Mesendoderm (in vitro differentiated cells): ENCODE measurements around the gene TBCB.

Experiments
- DNase-seq: peaks from one replicate; pipeline ENCODE4 v3.0.0; 2013
- H2AK5ac ChIP-seq: 2 replicates; pipeline ENCODE4 v1.6.1; 2013; ENCODE audit warnings: low read length, inconsistent platforms
- H2BK120ac ChIP-seq: 2 replicates; pipeline ENCODE4 v1.6.1; 2013; ENCODE audit warnings: low read depth, mild to moderate bottlenecking, low read length, moderate library complexity, mixed read lengths
- H2BK15ac ChIP-seq: replicated peaks from 2 replicates; pipeline ENCODE4 v1.6.1; 2013; ENCODE audit warnings: low read depth, mild to moderate bottlenecking, moderate library complexity
- H2BK5ac ChIP-seq: 2 replicates; pipeline ENCODE4 v1.6.1; 2013; ENCODE audit warnings: low read length, inconsistent platforms
- H3K18ac ChIP-seq: 2 replicates; pipeline ENCODE4 v1.6.1; 2013; ENCODE audit warnings: mild to moderate bottlenecking, low read length, mixed read lengths
- H3K23ac ChIP-seq: one replicate; pipeline ENCODE4 v1.6.1; 2013; ENCODE audit warnings: low read length
- H3K27ac ChIP-seq: 2 replicates; pipeline ENCODE4 v1.5.1; 2013; ENCODE audit warnings: low read depth, mild to moderate bottlenecking, inconsistent platforms, low read length, moderate library complexity
- H3K27me3 ChIP-seq: 2 replicates; pipeline ENCODE4 v1.6.1; 2013; ENCODE audit warnings: low read length, control low read depth, mild to moderate bottlenecking, inconsistent platforms; ENCODE audit not compliant: insufficient read depth, poor library complexity
- H3K36me3 ChIP-seq: 2 replicates; pipeline ENCODE4 v1.6.1; 2013; ENCODE audit warnings: low read length, inconsistent platforms; ENCODE audit not compliant: control insufficient read depth, insufficient read depth
- H3K4ac ChIP-seq: one replicate; pipeline ENCODE4 v1.6.1; 2013; ENCODE audit warnings: low read depth, mild to moderate bottlenecking, low read length, moderate library complexity
- H3K4me1 ChIP-seq: 2 replicates; pipeline ENCODE4 v1.6.1; 2013; ENCODE audit warnings: low read depth, low read length, inconsistent platforms; ENCODE audit not compliant: control insufficient read depth
- H3K4me2 ChIP-seq: 2 replicates; pipeline ENCODE4 v1.6.1; 2013; ENCODE audit warnings: low read length
- H3K4me3 ChIP-seq: 2 replicates; pipeline ENCODE4 v1.5.1; 2013; ENCODE audit warnings: mild to moderate bottlenecking, low read length
- H3K56ac ChIP-seq: one replicate; pipeline ENCODE4 v1.6.1; 2013; ENCODE audit warnings: low read length
- H3K79me1 ChIP-seq: 2 replicates; pipeline ENCODE4 v1.6.1; 2013; ENCODE audit warnings: low read length, inconsistent platforms
- H3K79me2 ChIP-seq: 2 replicates; pipeline ENCODE4 v1.6.1; 2013; ENCODE audit warnings: mild to moderate bottlenecking, low read length; ENCODE audit not compliant: control insufficient read depth, insufficient read depth
- H3K9ac ChIP-seq: 2 replicates; pipeline ENCODE4 v1.6.1; 2013; ENCODE audit warnings: low read length, inconsistent platforms
- H4K5ac ChIP-seq: one replicate; pipeline ENCODE4 v1.6.1; 2013; ENCODE audit warnings: low read length
- H4K8ac ChIP-seq: one replicate; pipeline ENCODE4 v1.6.1; 2013; ENCODE audit warnings: low read depth, mild to moderate bottlenecking, control low read depth, low read length, moderate library complexity
- WGBS: extraction: QIAGEN DNeasy Blood & Tissue Kit; methylation state at CpG from one replicate; pipeline ENCODE4 v1.1.7; 2013; ENCODE audit warnings: low lambda C conversion rate, missing lambda C conversion rate; ENCODE audit not compliant: insufficient coverage; ENCODE audit errors: extremely low coverage; 5-methylcytosine and 5-hydroxymethylcytosine counted together

TBCB gene

GRCh38 chr19:36151144-36152018 is 36.1 kb downstream of the TBCB start:
- Histone ChIP-seq H3K23ac (no peak overlapping the region), H3K27ac (no peak overlapping the region), H3K4ac (no peak overlapping the region), H3K4me2 (no peak overlapping the region), H3K9ac (no peak overlapping the region), H2BK120ac (no peak overlapping the region), H3K18ac (no peak overlapping the region), H3K4me3 (no peak overlapping the region), H3K79me2 (no peaks in the 10 kb centered on the region), H4K5ac (no peak overlapping the region), H2BK15ac (no peak overlapping the region), H2AK5ac (no peak overlapping the region), H3K36me3 (peaks cover 6% of the 10 kb centered on the region), H3K4me1 (no peaks in the 10 kb centered on the region), H4K8ac (no peak overlapping the region), H3K27me3 (no peaks in the 10 kb centered on the region), H3K79me1 (no peaks in the 10 kb centered on the region), H3K56ac (no peak overlapping the region), H2BK5ac (no peak overlapping the region)
- no CpG with 5 or more reads among the region's 47 CpGs for WGBS
- DNase-seq, result peak; percentile 34

- H2BK15ac ChIP-seq, result no peak overlapping the region
- H4K5ac ChIP-seq, result no peak overlapping the region
- H3K4ac ChIP-seq, result no peak overlapping the region
- no CpG with 5 or more reads among the region's 16 CpGs for WGBS
- H3K36me3 ChIP-seq, result peaks cover 4% of the 10 kb centered on the region
- no peaks in the 10 kb centered on the region for H3K4me1 ChIP-seq
- H2BK5ac ChIP-seq, result no peak overlapping the region
- H4K8ac ChIP-seq, result no peak overlapping the region
- H3K56ac ChIP-seq, result no peak overlapping the region
- no peak overlapping the region for H3K18ac ChIP-seq
- H3K27me3 ChIP-seq, result no peaks in the 10 kb centered on the region
- no peak overlapping the region for H2BK120ac ChIP-seq
- H3K4me3 ChIP-seq, result no peak overlapping the region
- H3K4me2 ChIP-seq, result no peak overlapping the region
- H3K79me2 ChIP-seq, result no peaks in the 10 kb centered on the region
- H3K23ac ChIP-seq, result no peak overlapping the region
- no peaks in the 10 kb centered on the region for H3K79me1 ChIP-seq
- H3K27ac ChIP-seq, result no peak overlapping the region
- no peak overlapping the region for H3K9ac ChIP-seq
- H2AK5ac ChIP-seq, result no peak overlapping the region
- no peak for DNase-seq
Measured at GRCh38 chr19:36152019-36152351, 36.7 kb downstream of the TBCB start.

GRCh38 chr19:36152352-36153091 is 37.3 kb downstream of the TBCB start, which contains the start of gene COX7A1:
COX7A1 (minus strand) TSS chr19:36152447; CDS start chr19:36152407, 40 bp downstream.
- Histone ChIP-seq H3K4me1 (no peaks in the 10 kb centered on the region), H3K4me3 (no peak within 1 kb of the TSS), H2AK5ac (no peak within 1 kb of the TSS), H3K36me3 (peaks cover 4% of the 10 kb centered on the region), H2BK5ac (no peak within 1 kb of the TSS), H3K18ac (no peak within 1 kb of the TSS), H3K79me1 (no peaks in the 10 kb centered on the region), H4K5ac (no peak within 1 kb of the TSS), H4K8ac (no peak within 1 kb of the TSS), H2BK120ac (no peak within 1 kb of the TSS), H2BK15ac (no peak within 1 kb of the TSS), H3K27me3 (no peaks in the 10 kb centered on the region), H3K23ac (no peak within 1 kb of the TSS), H3K56ac (no peak within 1 kb of the TSS), H3K4me2 (no peak within 1 kb of the TSS), H3K27ac (no peak within 1 kb of the TSS), H3K79me2 (no peaks in the 10 kb centered on the region), H3K9ac (no peak within 1 kb of the TSS), H3K4ac (no peak within 1 kb of the TSS)
- no peak for DNase-seq
- no CpG with 5 or more reads among the region's 40 CpGs for WGBS

GRCh38 chr19:36153126-36153525 is 37.9 kb downstream of the TBCB start:
- Histone ChIP-seq H2AK5ac (no peak overlapping the region), H3K79me1 (no peaks in the 10 kb centered on the region), H3K27me3 (no peaks in the 10 kb centered on the region), H3K36me3 (peaks cover 4% of the 10 kb centered on the region), H4K8ac (no peak overlapping the region), H2BK5ac (no peak overlapping the region), H3K4ac (no peak overlapping the region), H2BK15ac (no peak overlapping the region), H3K56ac (no peak overlapping the region), H3K18ac (no peak overlapping the region), H3K4me2 (no peak overlapping the region), H3K4me1 (no peaks in the 10 kb centered on the region), H3K23ac (no peak overlapping the region), H3K4me3 (no peak overlapping the region), H3K27ac (no peak overlapping the region), H3K9ac (no peak overlapping the region), H3K79me2 (no peaks in the 10 kb centered on the region), H2BK120ac (no peak overlapping the region), H4K5ac (no peak overlapping the region)
- WGBS, result no CpG with 5 or more reads among the region's 10 CpGs
- DNase-seq, result no peak

GRCh38 chr19:36160821-36161596 is 45.7 kb downstream of the TBCB start:
- peak; percentile 51 for DNase-seq
- H3K4ac ChIP-seq, result no peak overlapping the region
- peak overlapping the region; percentile 85 for H3K56ac ChIP-seq
- H3K27me3 ChIP-seq, result no peaks in the 10 kb centered on the region
- H3K79me2 ChIP-seq, result no peaks in the 10 kb centered on the region
- no peak overlapping the region for H3K4me3 ChIP-seq
- no peaks in the 10 kb centered on the region for H3K36me3 ChIP-seq
- H3K27ac ChIP-seq, result peak overlapping the region; percentile 68
- peak overlapping the region; percentile 2 for H2BK5ac ChIP-seq
- H3K79me1 ChIP-seq, result no peaks in the 10 kb centered on the region
- H2BK120ac ChIP-seq, result no peak overlapping the region
- H2AK5ac ChIP-seq, result peak overlapping the region; percentile 96
- H3K18ac ChIP-seq, result peak overlapping the region; percentile 65
- H3K4me2 ChIP-seq, result no peak overlapping the region
- H3K4me1 ChIP-seq, result peaks cover 5% of the 10 kb centered on the region
- peak overlapping the region; percentile 56 for H3K9ac ChIP-seq
- WGBS, result no CpG with 5 or more reads among the region's 7 CpGs
- no peak overlapping the region for H4K8ac ChIP-seq
- no peak overlapping the region for H3K23ac ChIP-seq
- peak overlapping the region; percentile 5 for H4K5ac ChIP-seq
- H2BK15ac ChIP-seq, result no peak overlapping the region
